ENCODE data around the gene FXR1.
"Not testable (repeated sequence)": the region's sequence is repeated elsewhere in the genome, so short reads cannot be mapped to it uniquely, and the experiment has no call there.

The FXR1 gene

DNA sequence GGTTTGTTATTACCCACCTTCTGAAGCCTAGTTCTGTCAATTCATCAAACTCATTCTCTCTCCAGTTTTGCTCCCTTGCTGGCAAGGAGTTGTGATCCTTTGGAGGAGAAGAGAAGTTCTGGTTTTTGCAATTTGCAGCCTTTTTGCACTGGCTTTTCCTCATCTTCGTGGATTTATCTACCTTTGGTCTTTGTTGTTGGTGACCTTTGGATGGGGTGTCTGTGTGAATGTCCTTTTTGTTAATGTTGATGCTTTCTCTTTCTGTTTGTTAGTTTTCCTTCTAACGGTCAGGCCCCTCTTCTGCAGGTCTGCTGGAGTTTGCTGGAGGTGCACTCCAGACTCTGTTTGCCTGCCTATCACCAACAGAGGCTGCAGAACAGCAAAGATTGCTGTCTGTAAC lies 91.0 kb downstream of the FXR1 start:
- DNase-seq (ENCODE audit: low read depth in 3 of 3, low spot score in 1 of 3): not testable (repeated sequence)

- DNase-seq (ENCODE audit: low read depth in 3 of 3, low spot score in 1 of 3): no peak
Measured at GRCh38 chr3:181006541-181006940, 94.1 kb downstream of the FXR1 start.

DNA sequence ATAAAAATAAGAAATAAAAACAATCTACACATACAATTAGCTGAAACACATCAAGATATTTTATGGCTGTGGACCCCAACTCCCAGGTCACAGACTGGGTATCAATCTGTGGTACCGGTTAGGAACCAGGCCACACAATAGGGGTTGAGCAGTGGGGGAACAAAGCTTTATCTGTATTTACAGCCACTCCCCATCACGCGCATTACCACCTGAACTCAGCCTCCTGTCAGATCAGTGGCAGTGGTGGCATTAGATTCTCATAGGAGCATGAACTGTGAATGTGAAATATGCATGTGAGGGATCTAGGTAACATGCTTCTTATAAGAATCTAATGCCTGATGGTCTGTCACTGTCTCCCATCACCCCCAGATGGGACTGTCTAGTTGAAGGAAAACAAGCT lies 94.8 kb downstream of the FXR1 start:
- no peak for DNase-seq (ENCODE audit: low read depth in 3 of 3, low spot score in 1 of 3)

DNA sequence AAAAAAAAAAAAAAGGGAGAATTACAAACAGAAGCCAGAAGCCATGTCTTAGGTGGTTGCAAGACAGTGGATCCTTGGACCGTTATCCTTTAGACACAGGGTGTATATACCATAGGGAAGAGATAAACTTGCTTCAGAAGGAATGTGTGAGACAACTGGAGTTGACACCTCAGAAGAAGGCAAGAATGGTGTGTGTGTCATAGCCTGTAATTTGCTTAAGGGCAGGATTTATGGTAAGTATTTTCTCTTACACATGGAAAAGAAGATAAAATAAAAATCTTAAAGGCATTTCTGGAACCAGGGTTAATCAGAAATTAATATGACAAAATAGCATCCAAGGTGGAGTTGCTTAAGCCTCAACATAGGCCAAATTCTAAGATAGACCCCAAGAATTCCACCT lies 96.3 kb downstream of the FXR1 start:
- no peak for DNase-seq (ENCODE audit: low read depth in 3 of 3, low spot score in 1 of 3)

DNA sequence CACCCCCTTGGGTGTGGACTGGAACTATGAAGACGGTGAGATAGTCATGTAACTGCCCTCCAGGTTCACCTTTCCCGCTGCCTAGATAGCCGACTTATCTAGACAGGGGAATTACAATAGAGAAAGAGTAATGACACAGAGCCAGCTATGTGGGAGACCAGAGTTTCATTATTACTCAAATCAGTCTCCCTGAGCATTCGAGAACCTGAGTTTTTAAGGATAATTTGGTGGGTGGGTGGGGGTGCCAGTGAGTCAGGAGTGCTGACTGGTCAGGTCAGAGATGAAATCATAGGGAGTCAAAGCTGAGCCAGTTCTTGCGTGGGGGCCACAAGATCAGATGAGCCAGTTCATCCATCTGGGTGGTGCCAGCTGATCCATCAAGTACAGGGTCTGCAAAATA lies 96.8 kb downstream of the FXR1 start:
- DNase-seq (ENCODE audit: low read depth in 3 of 3, low spot score in 1 of 3): no peak

DNA sequence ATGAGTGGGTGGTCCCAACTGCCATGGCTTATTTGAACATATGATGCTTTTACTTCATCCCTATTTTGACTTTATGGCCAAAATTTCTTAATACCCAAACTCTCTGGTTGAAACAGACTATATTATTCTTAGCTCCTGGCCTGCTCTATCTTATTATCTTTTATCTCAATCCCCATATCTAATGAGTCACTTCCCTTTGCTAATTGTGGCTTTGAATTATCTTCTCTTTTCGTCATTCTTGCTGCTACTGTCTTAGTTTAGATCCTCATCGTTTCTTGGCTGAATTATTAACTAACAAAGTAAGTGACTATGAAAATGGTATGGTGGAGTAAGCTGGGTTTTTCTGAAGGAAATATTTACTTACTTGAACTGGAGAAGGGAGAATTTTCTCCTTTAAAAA lies 105.2 kb downstream of the FXR1 start:
- DNase-seq (ENCODE audit: low read depth in 3 of 3, low spot score in 1 of 3): no peak

DNA sequence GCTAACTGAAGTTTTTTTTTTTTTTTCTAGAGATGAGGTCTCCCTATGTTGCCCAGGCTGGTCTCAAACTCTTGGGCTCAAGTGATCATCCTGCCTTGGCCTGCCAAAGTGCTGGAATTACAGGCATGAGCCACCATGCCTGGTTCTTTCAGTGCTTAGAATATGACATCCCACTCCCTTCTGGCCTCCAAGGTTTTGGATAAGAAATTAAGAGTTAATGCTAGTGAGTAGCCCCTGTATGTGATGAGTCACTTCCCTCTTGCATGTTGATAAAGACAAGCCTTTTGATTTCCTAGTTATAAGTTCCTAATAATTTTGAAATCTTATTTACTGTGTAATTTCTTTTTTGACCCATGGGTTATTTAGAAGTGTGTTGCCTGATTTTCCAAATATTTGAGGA lies 112.7 kb downstream of the FXR1 start:
- DNase-seq (ENCODE audit: low read depth in 3 of 3, low spot score in 1 of 3): no peak

GRCh38 chr3:181030948-181031347 lies 118.5 kb downstream of the FXR1 start:
- no peak for DNase-seq (ENCODE audit: low read depth in 3 of 3, low spot score in 1 of 3)

Data from stimulated activated CD4-positive, alpha-beta T cell treated with anti-CD3 and anti-CD28 coated beads, TNF-alpha, amount 100 ng/mL, for 1 hour (primary cell).